Daoy (cell line): ENCODE data around the gene NF1. TPM values are rescaled to one million over a fixed set of nuclear protein-coding genes. Genes with fewer than 3 reads are reported as not detected.
"Not testable (repeated sequence)": the region's sequence is repeated elsewhere in the genome, so short reads cannot be mapped to it uniquely, and the experiment has no call there.

Source experiments
- DNase-seq: peaks from one replicate; pipeline ENCODE4 v3.0.0-alpha.2; 2015; ENCODE audit warnings: low read depth
- total RNA-seq: library from RNA; depleted of rRNA; stranded (reverse); fragments of >200 nt; shearing (Covaris generic); gene quantifications from 2 replicates; pipeline ENCODE4 v1.2.3, GENCODE V29; 2014

Gene NF1
- total RNA-seq, 1 experiment from 2014 or later: 30.2 TPM

- no peak for DNase-seq
Observed at GRCh38 chr17:31085563-31085962, 9.2 kb upstream of the NF1 start.

DNA sequence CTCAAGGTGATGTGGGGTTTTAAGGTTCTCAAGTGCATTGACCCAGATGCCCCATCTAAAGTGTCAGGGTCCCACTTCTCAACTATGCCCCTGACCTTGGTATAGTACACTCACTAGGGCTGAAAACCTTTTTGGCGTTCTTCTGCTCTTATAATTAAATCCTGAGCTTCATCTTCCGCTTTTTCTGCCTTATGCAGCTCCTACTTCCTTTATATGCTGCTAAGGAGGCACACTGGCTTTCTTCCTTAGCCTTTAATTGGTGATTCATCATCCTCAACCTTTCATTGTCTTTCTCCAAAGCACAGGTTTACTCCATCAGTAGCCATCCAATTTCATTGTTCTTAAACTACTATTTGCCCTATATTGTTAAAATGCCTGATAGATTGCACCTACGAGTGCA, 5.3 kb upstream of the NF1 start:
- no peak for DNase-seq

DNA sequence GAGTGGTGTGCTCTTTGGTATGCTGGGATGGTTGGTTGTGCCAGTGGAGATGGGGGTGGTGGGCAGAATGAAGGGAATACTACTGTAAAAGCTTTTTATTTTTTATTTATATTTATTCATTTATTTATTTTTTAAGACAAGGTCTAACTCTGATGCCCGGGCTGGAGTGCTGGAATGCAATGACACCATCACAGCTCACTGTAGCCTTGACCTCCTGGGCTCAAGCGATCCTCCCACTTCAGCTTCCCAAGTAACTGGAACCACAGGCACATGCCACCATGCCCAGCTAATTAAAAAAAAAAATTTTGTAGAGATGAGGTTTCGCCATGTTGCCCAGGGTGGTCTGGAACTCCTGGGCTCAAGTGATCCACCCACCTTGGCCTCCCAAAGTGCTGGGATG, 4.1 kb upstream of the NF1 start:
- not testable (repeated sequence) for DNase-seq

- DNase-seq: no peak
Observed at GRCh38 chr17:31092475-31093064, 2.2 kb upstream of the NF1 start.

DNA sequence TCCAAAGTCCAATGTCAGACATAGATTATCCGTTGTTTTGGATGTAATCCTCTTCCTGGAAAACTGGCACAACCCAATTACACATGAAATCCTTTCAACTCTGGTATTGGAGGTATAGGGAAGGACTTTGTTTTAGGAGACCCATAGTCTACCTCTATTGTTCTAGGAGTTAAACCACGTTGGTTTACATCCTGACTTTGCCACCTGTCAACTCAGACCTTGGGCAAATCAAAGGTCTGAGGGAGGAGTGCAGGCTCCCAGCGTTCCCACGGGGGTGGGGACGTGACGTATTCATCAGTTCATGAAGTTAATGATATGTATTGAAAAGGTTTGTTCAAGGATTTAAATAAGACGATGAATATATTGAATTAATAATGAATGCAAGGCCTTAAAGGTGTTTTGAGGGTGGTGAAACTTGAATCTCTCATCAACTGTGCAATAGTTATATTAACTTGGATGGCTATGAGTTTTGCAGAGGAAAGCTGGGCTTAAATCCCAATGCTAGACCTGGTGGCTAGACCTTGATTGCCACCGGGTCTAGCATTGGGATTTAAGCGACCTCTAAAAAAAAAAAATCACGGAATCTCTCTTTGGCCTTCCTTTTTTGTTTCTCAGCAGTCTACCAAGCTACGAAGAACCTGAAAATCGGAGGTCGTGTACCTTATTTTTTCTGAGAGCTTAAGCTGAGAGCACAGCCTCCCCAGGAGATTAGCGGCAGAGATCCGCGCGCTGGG, 744 bp upstream of the NF1 start:
- DNase-seq: no peak

- DNase-seq: peak; percentile 48
Observed at GRCh38 chr17:31095236-31096105, 694 bp downstream of the NF1 start.

GRCh38 chr17:31096106-31096436, 1.3 kb downstream of the NF1 start:
- no peak for DNase-seq

GRCh38 chr17:31099016-31099415, 4.2 kb downstream of the NF1 start:
- no peak for DNase-seq

DNA sequence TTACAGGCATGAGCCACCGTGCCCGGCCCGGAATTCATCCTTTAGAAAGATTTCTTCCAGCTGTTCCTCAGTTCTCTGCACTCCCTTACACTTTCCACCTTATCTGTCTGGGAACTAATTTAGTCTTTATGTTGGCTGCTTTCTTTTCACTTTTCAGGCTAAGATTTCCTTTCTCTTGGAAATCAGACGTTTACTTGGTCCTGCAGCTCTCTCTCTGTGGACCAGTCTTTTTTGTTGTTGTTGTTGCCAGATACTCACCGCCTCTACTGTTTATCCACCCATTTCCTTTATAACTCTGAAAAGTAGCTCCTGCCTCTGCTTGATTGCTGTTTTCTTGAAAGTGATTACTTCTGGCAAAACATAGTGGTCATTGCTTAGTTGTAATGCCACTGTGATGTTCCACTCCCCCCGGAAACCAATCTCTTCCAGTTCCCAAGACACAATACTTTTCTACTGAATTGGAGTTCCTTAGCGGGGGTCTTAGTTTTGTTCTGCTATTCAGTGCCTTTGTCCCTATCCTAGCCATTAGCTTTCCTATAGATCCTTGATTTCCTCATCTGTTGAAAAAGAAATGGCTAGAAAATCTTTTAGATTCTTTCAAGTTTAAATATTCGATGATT, 6.2 kb downstream of the NF1 start:
- DNase-seq: no peak

- no peak for DNase-seq
Observed at GRCh38 chr17:31101943-31102342, 7.2 kb downstream of the NF1 start.

- DNase-seq: no peak
Observed at GRCh38 chr17:31105991-31106390, 11.2 kb downstream of the NF1 start.

GRCh38 chr17:31111183-31111582, 16.4 kb downstream of the NF1 start:
- DNase-seq: no peak

DNA sequence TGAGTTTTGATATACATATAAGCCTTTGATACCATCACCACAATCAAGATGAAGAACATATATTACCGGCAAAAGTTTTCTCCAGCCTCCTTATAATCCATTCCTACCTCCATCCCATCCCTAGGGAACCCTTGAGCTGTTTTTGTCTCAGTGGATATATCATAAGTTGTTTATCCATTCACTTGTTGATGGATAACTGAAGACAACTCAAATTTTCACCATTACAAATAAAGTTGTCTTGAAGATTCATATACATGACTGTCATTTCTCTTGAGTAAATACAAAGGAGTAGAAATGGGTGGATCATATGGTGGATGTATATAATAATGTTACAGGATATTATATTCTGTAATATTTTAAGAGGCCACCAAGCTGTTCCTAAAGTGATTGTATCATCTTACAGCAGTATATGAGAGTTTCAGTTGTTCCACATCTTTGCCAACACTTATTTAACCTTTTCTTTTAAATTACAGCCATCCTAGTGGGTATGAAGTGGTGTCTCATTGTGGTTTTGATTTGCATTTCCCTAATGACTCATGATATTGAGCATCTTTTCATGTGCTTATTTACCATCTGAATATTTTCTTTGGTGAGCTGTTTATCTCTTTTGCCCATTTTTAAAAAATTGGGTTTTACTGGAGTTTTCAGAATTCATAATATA, 17.4 kb downstream of the NF1 start:
- no peak for DNase-seq

- DNase-seq: not testable (repeated sequence)
Observed at GRCh38 chr17:31113368-31113767, 18.6 kb downstream of the NF1 start.

DNA sequence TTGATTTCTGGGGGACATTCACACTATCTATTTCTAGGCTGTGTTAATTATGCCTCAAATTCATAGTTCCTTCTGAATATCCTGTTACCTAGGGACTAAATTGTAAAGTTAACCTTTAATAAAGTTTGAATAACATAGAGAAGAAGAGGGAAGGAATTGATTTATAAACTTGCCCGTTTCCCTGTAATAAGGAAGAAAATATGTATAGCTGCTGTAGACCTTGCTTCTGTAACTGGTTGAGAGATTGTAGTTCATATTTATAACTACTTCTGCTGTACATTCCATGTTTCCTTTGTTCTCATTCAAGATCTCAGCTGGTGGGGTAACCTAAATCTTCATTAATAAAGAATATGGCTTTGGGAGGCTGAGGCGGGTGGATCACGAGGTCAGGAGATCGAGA, 19.2 kb downstream of the NF1 start:
- DNase-seq: no peak

DNA sequence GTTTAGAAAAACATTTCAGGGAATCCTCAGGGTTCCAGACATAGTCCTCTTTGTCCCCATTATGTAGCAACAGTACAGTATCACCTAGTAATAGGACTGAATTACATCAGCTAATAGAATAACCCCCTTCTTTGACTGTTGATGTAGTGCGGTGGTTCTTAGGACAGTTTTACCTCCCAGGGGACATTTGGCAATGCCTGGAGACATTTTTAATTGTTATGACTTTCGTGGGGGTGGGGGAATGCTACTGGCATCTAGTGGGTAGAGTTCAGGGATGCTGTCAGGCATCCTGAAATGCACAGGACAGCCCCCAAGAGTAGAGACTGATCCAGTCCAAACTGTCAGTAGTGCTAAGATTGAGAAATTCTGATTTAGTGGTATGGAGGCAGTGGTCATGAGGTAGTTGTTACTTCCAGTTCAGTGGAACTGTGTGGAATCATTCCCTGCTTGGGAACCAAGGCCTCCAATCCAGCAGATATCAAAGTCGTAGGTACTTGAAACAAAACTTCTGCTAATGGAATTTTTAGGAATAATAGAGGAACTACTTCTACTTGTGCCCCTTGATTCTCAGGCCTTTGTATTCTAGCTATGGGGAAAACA, 20.3 kb downstream of the NF1 start:
- DNase-seq: no peak

DNA sequence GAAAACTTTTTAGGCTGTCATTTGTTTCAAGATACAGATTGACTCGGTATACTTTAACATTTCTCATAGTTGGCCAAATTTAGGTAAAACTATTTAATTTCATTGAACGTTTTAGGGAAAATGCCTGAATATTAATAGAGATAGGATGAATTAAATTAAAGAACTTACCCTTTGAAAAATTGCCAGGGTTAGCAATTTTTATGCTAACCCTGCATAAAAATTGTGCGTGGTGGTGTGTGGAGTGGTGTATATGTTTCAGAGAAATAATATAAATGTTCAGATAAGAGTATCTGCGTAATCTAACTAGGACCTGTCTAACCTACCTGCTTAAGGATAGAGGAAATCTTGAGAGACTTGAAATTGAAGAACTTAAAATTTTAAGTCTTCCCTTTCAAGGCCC, 21.4 kb downstream of the NF1 start:
- no peak for DNase-seq

DNA sequence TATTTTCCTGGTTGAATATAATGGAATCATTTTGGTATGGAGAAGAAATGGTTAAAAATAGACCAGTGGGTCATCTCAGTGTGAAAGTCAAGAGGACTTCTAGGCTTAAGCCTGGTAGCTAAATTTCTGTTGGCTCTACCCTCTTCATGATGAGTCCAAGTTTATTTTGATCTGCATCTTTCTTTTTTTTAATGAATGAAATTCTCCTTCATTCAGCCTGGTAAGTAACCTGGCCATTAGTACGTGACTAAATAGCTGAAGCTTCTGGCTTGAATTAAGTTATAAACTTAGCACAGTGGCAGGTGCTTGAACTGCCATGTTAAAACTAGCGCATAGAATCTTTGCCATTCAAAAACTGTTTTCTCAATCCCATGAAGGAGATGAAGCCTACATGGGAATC, 28.0 kb downstream of the NF1 start:
- no peak for DNase-seq

DNA sequence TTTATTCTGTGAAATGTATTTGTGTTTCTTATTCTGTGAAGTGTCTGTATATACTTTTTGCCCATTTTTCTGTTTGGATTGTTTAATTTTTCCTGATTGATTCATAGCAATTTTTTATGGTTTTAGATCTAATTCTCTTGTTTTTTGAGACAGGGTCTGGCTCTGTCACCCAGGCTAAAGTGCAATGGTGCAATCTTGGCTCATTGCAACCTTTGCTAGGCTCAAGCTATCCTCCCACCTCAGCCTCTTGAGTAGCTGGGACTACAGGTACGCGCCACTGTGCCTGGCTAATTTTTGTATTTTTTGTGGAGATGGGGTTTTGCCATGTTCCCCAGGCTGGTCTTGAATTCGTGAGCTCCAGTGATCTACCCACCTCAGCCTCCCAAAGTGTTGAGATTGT, 31.5 kb downstream of the NF1 start:
- DNase-seq: no peak

GRCh38 chr17:31128241-31128640, 33.5 kb downstream of the NF1 start:
- DNase-seq: no peak
